Measurements from ENCODE around the gene ZNF229.
A peak's percentile ranks its signal among the peaks of the same experiment; 100 is the strongest.
"Not testable (repeated sequence)": the region's sequence is repeated elsewhere in the genome, so short reads cannot be mapped to it uniquely, and the experiment has no call there.

Gene ZNF229

GRCh38 chr19:44447916-44448674 is at the start of gene ZNF229:
Gene ZNF229, minus strand, starts transcription at chr19:44448472. Its CDS starts 5,625 bp downstream, at chr19:44442847.
- DNase-seq, result peak; percentile 83

DNA sequence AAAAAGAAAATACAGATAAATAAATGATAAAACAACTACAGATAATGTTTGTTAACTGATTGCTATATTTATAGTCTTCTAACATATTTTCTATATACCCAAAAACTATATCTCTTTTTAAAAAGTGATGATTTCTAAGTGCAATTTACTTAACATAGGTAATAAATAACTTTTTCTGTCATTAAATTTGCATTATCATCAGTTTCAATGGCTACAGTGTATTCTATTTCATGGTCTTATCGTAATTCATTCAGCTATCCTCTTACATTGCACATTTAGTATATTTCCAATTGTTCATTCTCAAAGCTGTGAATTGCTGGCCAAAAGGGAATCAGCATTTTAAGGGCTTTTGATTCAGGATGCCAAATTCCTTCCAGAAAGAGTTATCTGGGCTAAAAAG is 48.4 kb upstream of the ZNF229 start:
- no peak for DNase-seq

DNA sequence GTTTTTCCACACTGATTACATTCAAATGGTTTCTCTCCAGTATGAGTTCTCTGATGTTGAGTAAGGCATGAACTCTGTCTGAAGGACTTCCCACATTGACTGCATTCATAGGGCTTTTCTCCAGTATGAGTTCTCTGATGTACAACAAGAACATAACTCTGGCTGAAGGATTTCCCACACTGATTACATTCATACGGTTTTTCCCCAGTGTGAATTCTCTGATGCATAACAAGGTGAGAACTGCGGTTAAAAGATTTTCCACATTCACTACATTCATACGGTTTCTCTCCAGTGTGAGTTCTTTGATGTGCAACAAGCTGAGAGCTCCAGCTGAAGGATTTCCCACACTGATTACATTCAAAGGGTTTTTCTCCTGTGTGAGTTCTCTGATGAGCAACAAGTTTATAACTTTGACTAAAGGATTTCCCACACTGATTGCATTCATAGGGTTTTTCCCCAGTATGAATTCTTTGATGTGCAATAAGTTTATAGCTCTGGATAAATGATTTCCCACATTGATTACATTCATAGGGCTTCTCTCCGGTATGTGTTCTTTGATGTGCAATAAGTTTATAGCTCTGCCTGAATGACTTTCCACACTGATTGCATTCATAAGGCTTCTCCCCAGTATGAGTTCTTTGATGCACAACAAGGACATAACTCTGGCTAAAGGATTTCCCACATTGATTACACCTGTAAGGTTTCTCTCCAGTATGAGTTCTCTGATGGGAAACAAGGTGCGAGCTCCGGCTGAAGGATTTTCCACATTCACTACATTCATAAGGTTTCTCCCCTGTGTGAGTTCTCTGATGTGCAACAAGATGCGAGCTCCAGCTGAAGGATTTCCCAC is 28.5 kb upstream of the ZNF229 start:
- DNase-seq, result no peak

GRCh38 chr19:44468730-44469129 is 20.5 kb upstream of the ZNF229 start:
- not testable (repeated sequence) for DNase-seq

- not testable (repeated sequence) for DNase-seq
These were observed 14.5 kb upstream of the ZNF229 start for GRCh38 chr19:44462600-44463286.

GRCh38 chr19:44456016-44456415 is 7.7 kb upstream of the ZNF229 start:
- not testable (repeated sequence) for DNase-seq

GRCh38 chr19:44455100-44455499 is 6.8 kb upstream of the ZNF229 start:
- DNase-seq, result no peak

DNA sequence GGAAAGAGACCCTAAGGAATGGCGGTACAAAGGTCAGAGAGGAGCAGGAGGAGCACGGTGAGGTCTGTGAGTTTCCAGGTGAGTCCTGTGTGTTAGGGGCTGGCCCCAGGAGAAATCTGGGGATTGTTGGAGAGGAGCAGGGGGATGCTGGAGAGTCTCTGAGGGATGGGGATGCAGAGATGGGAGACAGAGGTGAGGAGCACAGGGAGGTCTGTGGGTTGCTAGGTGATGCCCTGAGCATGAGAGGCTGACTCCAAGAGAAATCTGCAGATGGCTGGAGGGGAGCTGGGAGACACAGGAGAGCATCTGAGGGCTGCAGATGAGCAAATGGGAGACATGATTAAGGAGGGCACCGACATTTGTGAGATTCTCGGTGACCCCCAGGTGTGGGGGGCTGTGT is 4.1 kb upstream of the ZNF229 start:
- no peak for DNase-seq

- no peak for DNase-seq
These were observed 3.4 kb upstream of the ZNF229 start for GRCh38 chr19:44451687-44452086.

DNA sequence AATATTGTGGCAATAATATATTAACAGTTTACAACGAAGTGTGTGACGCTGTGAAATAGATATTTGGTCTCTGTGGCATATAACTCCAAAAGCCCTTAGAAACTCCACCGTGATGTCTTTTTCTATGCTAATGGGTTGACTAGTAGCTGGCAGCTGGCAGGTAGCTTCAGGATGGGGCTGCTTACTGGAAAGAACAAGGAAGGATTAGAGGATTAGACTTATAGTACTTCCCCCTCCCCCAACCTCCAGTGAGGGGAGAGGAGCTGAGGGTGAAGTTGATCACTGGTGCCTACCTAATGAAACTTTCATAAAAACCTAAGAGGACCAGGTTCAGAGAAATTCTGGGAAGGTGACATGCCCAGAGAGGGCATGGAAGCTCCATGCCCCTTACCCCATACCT is 9.8 kb downstream of the ZNF229 start:
- no peak for DNase-seq

GRCh38 chr19:44435441-44435840 is 12.8 kb downstream of the ZNF229 start:
- DNase-seq, result no peak

DNA sequence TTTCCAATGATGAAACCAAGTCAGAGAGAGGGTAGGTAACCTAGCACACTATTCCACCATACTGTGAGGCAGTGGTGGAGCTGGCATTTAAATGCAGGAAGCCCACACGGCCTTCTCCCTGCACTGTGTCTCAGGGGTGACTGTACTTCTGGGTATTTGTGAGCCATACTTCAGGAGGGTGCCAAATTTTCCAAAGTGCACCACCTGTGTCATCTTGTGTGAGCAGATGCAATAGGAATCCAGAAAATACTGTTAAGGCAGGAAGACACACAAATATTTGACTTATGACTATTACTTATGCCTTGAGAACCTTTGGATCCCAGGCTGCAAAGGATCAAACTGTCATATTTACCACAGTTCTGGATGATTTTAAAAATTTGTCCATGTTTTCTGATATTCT is 17.3 kb downstream of the ZNF229 start:
- no peak for DNase-seq

GRCh38 chr19:44415553-44415952 is 32.7 kb downstream of the ZNF229 start:
- DNase-seq, result not testable (repeated sequence)

- peak; percentile 86 for DNase-seq
These were observed 46.8 kb downstream of the ZNF229 start, which contains the start of gene ZNF285 for GRCh38 chr19:44401139-44402115. Gene ZNF285, minus strand, starts transcription at chr19:44401608. Its CDS starts 4,395 bp downstream, at chr19:44397213.

DNA sequence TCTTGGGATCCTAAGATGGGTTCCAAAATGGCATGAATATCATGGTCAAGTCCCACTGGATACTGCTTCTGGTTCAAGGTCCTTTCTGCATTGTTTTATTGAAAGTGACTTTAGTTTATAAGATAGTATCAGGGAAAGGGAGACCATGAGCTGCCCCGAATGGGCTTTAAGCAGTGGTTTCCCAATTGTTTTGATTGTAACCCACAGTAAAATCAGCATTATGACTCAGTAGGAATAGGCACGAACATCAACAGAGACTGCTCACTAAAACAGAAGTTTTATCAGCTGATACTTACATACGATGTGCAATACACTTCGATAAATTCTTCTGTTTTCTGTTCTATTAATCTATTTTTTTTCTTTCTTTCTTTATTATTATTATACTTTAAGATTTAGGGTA is 59.0 kb downstream of the ZNF229 start:
- DNase-seq, result not testable (repeated sequence)
